AG04449 (cell line): ENCODE measurements around the gene EGR1.

Source experiments
- CTCF ChIA-PET: fragments of 350-600 bp; formaldehyde crosslinking; extraction: SDS; loops from one replicate; lab custom pipeline; 2021; ENCODE audit warnings: antibody characterized with exemption; lab: Yijun Ruan, JAX
- POLR2A ChIA-PET: fragments of 400-600, 350-600 bp; formaldehyde crosslinking; extraction: SDS; loops from one replicate; lab custom pipeline; 2020; ENCODE audit warnings: antibody characterized with exemption, inconsistent platforms; lab: Yijun Ruan, JAX
- DNase-seq: peaks from one replicate; pipeline ENCODE4 v3.0.0-alpha.2; 2010; ENCODE audit warnings: low read depth, low spot score
- H3K4me3 ChIP-seq: 2 replicates; pipeline ENCODE4 v1.5.1; 2011; ENCODE audit warnings: low read depth, mild to moderate bottlenecking, control low read depth, low read length
- CTCF ChIP-seq: IDR thresholded peaks from one replicate; pipeline ENCODE4 v1.5.1; 2011; ENCODE audit warnings: mild to moderate bottlenecking, moderate library complexity, low read length, control low read depth, inconsistent platforms; ENCODE audit not compliant: insufficient read depth; ENCODE audit errors: missing control alignments

The EGR1 gene

GRCh38 chr5:138515556-138516245, 50.4 kb downstream of the EGR1 start:
- no peak for TF ChIP-seq CTCF
- ChIA-PET CTCF (interaction anchor here (1.9 to 4.5 kb wide), 2 partner anchors 12 to 66 kb away, joined by 12 to 55 read pairs; no protein-coding TSS in a partner anchor), POLR2A (no interaction called here)
- H3K4me3 ChIP-seq = no peak overlapping the region
- no peak for DNase-seq

GRCh38 chr5:138517437-138517836, 52.2 kb downstream of the EGR1 start:
- CTCF ChIA-PET = interaction anchor here (1.3 to 4.5 kb wide), 2 partner anchors 14 to 23 kb away, joined by 4 to 55 read pairs; no protein-coding TSS in a partner anchor
- POLR2A ChIA-PET = no interaction called here
- H3K4me3 ChIP-seq = no peak overlapping the region
- no peak for DNase-seq
- TF ChIP-seq CTCF = no peak
